Measurements from ENCODE around the gene KIF3C. TPM values are rescaled to one million over a fixed set of nuclear protein-coding genes. Genes with fewer than 3 reads are reported as not detected.

Gene KIF3C
- total and polyA plus RNA-seq, 3 donors from 2014 or later, result 7.1 to 9.8 (median 8.7) TPM

DNA sequence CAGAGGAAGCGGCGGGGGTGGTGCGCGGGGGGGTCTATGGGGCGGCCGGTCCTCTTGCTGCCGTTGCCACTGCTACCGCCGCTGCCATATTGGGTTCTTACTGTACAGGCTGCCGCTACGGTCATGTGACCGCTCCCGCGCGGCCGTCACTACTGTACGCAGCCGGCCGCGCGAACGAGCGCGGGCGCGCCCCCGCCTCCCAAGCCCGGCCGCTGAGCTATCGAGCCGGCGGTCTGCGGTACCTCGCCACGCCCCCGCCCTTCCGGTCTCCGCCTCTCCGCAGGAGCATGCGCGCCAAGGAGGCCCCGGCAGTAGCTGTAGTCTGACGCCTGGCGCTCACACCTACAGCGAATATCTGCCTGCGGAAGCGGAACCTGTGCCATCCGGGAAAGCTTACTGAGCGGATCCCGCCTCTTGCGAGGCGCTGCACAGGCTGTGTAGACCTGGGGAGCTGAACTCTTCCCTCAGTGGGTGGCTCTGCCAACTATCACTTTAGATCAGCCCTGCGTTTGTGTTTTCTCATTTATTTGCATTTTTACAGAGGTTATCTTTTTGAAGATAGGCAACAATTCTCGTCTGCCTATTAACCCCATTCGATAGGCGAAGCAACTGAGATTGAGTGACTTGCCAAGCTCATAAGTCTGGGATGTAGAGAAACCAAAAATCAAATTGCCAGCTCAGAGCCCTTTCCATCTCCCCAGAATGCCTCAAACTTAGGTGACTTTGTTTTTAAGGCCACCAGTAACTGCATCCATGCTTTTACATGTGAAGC is 103.8 kb downstream of the KIF3C start, which contains the start of gene ASXL2:
Gene ASXL2, minus strand, starts transcription at position 127 of the 772 bp plus-strand sequence. CDS start 265 bp downstream, outside the sequence.
- WGBS, 2 donors, result 1% methylated on average over 18 to 41 of the region's 56 CpGs
- Histone ChIP-seq H3K4me1 (peaks cover 8% of the 10 kb centered on the region), H3K27ac (peak within 1 kb of the TSS; percentile 84 to 95), H3K36me3 (ENCODE audit: low read depth, missing control alignments) (no peaks in the 10 kb centered on the region), H3K4me3 (peak within 1 kb of the TSS; percentile 91 to 92), H3K27me3 (no peaks in the 10 kb centered on the region), H3K9me3 (no peaks in the 10 kb centered on the region)
- TF ChIP-seq, protein P1, sequence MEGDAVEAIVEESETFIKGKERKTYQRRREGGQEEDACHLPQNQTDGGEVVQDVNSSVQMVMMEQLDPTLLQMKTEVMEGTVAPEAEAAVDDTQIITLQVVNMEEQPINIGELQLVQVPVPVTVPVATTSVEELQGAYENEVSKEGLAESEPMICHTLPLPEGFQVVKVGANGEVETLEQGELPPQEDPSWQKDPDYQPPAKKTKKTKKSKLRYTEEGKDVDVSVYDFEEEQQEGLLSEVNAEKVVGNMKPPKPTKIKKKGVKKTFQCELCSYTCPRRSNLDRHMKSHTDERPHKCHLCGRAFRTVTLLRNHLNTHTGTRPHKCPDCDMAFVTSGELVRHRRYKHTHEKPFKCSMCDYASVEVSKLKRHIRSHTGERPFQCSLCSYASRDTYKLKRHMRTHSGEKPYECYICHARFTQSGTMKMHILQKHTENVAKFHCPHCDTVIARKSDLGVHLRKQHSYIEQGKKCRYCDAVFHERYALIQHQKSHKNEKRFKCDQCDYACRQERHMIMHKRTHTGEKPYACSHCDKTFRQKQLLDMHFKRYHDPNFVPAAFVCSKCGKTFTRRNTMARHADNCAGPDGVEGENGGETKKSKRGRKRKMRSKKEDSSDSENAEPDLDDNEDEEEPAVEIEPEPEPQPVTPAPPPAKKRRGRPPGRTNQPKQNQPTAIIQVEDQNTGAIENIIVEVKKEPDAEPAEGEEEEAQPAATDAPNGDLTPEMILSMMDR (IDR thresholded peaks at IDR 0.05), result peak in 1 of 3 experiments; percentile 9
- no peak for TF ChIP-seq POLR2A (IDR thresholded peaks at IDR 0.05)
- intact Hi-C loops (cut with DNase I; ENCODE audit: low total_unique reads), result no loop called here
- peak; percentile 98 for DNase-seq

DNA sequence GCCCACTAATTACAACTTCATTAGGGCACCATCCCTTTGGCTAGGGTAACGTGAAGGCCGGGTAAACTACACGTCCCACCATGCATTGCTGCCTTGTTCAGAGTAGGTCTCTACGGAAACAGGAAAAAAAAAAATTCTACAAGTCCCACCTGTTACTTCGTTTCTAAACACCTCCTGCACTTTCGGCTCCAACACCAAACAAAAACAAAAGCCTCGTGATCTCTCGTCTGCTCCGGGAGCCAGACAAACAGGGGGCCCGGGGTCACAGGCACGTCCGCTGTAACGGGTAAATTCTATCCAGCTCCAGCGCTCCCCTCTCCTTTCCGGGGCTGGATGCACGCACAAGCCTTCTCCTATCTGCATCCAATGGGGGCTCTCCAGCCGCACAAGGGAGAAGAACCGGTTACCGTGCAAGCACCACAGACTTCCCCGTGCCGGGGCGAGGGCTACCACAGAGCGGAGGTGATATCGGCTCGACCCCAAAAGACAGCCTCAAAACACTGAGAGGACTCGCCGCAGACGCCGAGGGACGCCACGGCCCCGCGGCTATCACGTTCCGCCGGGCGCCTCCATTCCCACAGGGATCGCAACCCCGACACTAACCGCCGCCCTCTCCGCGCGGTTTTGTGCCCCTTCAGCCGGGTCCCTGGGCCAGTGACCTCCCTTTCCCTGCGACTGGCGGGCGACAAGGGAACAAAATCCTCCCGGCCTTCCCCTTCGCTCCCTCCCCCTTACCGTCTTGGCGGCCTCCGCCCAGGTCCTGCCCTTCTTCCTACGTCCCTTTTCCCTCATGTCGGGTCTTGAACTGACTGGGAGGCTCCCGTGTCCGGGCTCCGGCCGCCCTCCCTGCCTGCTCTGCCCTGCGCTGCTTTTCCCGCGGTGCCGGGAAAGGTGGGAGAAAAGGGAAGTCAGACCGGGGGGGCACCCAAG is 104.6 kb downstream of the KIF3C start:
- DNase-seq, result peak; percentile 86
- WGBS, 2 donors, result 0% methylated on average over 26 to 64 of the region's 64 CpGs

More for the DNA sequence above, 104.6 kb downstream of the KIF3C start:
- intact Hi-C loops (cut with DNase I; ENCODE audit: low total_unique reads), result no loop called here
- H3K9me3 ChIP-seq, result no peaks in the 10 kb centered on the region
- H3K4me1 ChIP-seq, result peaks cover 8% of the 10 kb centered on the region
- no peaks in the 10 kb centered on the region for H3K27me3 ChIP-seq
- peak overlapping the region; percentile 91 to 92 for H3K4me3 ChIP-seq
- no peaks in the 10 kb centered on the region for H3K36me3 ChIP-seq (ENCODE audit: low read depth, missing control alignments)
- H3K27ac ChIP-seq, result peak overlapping the region; percentile 84 to 95
- no peak for TF ChIP-seq POLR2A (IDR thresholded peaks at IDR 0.05)
- TF ChIP-seq, protein P1 (IDR thresholded peaks at IDR 0.05), result no peak

Small RNAs within 50 kb of the gene (small RNA-seq; reads per million reads assigned to genes)
- gene NDUFB4P4 (0 reads per million in 2 donors), gene UQCRHP2 (0 reads per million in 2 donors)

Other genes starting within 250 kb of the KIF3C start
- gene ASXL2, start 104.0 kb downstream of the KIF3C start, total RNA-seq, result 10 to 100 TPM; 40.9 to 51.9 TPM
- 43.3 TPM for gene ASXL2, start 104.0 kb downstream of the KIF3C start, polyA plus RNA-seq (ENCODE audit: insufficient read depth, low read depth, low replicate concordance)
- gene RAB10, start 51.6 kb upstream of the KIF3C start, total RNA-seq, result 100 to 1,000 TPM in 1 of 2 donors, 10 to 100 TPM in 1; 96.8 to 112 TPM
- 74.8 TPM for gene RAB10, start 51.6 kb upstream of the KIF3C start, polyA plus RNA-seq (ENCODE audit: insufficient read depth, low read depth, low replicate concordance)
- 1 to 10 TPM; 5.4 to 6.8 TPM for gene GAREM2, start 190.6 kb upstream of the KIF3C start, total RNA-seq
- 4.6 TPM for gene GAREM2, start 190.6 kb upstream of the KIF3C start, polyA plus RNA-seq (ENCODE audit: insufficient read depth, low read depth, low replicate concordance)

All from testis (tissue), 3 donors.